NCI-H1048 (cell line): ENCODE data around the gene ZNF780B.
A peak's percentile ranks its signal among the peaks of the same experiment; 100 is the strongest.
"Not testable (repeated sequence)": the region's sequence is repeated elsewhere in the genome, so short reads cannot be mapped to it uniquely, and the experiment has no call there.

ENCODE experiments used
- DNase-seq: peaks from one replicate; lab custom pipeline; 2025; lab: John Stamatoyannopoulos, UW

ZNF780B gene

DNA sequence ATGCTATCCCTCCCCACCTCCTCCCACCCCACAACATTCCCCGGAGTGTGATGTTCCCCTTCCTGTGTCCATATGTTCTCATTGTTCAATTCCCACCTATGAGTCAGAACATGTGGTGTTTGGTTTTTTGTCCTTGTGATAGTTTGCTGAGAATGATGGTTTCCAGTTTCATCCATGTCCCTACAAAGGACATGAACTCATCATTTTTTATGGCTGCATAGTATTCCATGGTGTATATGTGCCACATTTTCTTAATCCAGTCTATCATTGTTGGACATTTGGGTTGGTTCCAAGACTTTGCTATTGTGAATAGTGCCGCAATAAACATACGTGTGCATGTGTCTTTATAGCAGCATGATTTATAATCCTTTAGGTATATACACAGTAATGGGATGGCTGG, 18.0 kb downstream of the ZNF780B start:
- not testable (repeated sequence) for DNase-seq

DNA sequence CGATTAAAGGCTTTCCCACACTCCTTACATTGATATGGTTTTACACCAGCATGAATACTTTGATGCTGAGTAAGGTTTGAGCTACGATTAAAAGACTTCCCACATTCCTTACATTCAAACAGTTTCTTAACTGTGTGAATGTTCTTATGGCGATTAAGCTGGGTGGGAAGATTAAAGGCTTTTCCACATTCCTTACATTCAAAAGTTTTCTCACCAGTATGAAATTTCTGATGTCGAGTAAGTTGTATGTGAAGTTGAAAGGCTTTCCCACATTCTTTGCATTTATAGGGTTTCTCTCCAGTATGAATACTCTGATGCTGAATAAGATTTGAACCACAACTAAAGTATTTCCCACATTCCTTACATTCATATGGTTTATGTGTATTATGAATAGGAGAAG, 20.0 kb downstream of the ZNF780B start:
- DNase-seq = no peak

DNA sequence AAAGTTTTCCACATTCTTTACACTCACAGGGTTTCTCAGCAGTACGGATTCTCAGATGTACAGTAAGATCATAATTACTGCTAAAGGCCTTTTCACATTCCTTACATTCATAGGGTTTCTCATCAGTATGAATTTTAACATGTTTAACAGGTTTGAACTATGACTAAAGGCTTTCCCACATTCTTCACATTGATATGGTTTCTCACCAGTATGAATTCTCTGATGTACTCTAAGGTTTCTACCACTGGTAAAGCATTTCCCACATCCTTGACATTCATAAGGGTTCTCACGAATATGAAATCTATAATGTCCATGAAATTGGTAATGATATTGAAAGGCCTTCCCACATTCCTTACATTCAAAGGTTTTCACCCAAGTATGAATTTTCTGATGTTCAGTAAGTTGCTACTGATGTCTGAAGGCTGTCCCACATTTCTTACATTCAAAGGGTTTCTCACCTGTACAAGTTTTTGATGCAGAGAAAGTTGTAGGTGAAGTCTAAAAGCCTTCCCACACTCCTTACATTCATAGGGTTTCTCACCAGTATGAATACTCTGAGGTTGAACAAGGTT, 22.0 kb downstream of the ZNF780B start:
- DNase-seq = no peak

DNA sequence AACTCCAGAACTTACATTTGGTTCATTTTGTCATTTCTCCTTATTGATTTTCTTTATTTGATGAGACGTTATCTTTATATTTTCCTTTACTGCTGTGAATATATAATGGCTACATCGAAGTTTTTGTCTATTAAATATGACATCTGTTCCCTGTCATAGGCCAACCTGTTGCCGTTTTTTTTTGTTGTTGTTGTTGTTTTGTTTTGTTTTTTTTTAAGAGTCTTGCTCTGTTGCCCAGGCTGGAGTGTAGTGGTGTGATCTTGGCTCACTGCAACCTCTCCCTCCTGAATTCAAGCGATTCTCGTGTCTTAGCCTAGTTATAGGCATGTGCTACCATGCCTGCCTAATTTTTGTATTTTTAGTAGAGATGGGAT, 29.4 kb downstream of the ZNF780B start:
- no peak for DNase-seq

DNA sequence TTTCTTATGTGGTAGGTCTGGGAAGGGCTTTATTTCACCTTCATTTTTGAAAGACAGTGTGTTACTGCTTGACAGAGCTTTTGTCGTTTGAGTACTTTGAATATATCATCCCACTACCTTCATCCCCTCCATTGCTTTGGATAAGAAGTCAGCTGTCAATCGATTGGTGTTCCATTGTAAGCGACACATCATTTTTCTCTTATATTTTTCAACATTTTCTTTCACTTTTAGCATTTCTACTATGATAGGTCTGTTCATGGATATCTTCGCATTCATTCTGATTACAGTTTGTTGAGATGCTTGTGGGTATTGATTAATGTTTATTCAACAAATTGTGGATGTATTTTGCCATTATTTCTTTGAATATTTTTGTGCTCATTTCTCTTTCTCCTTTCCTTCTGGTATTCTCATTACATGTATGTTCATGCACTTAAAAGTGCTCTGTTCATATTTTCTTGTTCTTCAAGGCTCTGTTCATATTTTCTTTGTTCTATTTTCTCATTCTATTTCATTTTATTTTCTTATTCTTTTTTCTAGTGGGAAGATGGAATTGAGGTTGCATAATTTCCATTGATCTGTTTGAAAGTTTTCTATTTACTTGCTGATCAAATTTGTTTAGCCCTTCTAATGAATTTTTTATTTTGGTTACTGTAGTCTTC, 30.0 kb downstream of the ZNF780B start:
- no peak for DNase-seq

DNA sequence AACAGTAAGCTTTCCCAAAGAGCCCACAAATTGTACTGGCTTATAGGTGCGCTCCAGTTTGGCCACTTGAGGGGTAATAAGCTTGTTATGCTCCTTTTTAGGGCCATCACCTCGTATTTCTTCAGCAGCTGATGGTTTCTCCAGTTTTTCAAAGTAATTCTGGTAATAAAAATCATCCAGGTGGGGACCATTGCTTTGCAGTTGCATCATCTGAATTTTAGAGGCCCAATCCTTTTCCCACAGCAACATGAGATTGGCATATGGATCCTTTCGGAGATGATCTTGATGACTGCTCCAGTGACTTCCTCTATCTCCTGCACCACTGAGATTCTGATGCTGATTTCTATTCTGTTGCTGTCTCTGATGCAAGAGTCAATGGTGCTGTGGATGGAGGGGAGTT, 32.1 kb downstream of the ZNF780B start:
- no peak for DNase-seq

DNA sequence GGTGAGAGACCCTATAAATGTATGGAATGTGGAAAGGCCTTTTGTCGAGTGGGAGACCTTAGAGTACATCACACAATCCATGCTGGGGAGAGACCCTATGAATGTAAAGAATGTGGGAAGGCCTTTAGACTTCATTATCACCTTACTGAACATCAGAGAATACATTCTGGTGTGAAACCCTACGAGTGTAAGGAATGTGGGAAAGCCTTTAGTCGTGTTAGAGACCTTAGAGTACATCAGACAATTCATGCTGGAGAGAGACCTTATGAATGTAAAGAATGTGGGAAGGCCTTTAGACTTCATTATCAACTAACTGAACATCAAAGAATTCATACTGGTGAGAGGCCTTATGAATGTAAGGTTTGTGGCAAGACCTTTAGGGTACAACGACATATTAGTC, 42.0 kb downstream of the ZNF780B start:
- no peak for DNase-seq

DNA sequence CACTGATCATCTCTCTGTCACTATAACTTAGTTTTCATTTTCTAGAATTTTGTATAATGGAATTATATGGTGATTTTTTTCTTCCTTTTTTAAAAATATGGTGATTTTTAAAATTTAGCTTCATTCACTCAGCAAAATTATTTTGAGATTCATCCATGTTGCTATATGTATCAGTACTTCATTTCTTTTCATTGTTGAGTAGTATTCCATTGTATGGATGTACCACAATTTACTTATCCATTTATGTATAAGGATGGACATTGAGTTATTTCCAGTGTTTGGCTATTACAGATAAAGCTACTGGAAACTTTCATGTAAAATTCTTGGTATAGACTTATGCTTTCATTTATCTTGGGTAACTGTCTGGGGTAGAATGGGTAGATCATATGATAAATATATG, 46.4 kb downstream of the ZNF780B start:
- DNase-seq = no peak

DNA sequence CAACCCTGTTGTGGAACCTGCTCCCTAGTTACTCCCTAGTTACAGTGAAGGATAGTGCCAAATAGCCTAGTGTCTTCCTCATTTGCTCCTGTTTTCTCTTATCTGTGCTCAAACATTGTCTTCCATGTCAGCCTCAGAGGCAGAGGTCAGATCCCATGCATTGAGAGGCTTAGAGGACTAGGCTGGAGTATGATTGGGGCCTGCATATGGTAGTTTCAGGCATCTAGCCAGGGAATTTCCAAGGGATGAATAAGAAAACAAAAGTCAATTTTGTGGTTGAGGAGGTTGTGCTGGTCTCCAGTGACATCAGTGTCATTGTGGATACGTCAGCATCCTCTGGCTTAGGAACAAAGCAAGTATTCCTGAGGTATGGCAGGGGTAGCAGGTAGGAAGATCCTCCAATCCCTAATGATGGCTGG, 49.7 kb downstream of the ZNF780B start:
- DNase-seq = no peak

DNA sequence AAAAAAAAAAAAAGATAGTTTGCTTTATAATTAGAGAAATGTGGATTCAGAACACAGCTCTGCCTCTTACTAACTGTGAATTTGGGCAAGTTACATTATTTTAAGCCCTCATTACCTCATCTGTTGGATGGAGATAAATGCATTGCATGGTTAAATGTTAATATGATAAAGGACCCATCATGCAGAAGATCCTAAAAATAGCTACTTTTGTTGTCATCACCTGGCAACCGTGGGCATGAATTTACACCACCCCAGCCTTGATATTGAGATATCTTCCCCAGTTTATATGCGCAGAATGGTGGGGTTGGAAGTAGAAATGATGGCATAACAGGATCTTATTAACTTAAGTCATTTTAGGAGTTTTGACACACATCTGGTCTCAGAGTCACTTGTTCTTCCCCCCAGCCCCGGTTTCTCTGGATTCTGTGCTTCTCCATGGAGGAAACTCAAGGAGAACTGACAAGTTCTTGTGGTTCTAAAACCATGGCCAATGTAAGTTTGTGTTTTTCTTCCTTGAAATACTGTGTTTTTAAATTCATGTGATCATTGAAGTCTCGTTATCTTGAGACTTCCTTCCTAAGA, 50.2 kb downstream of the ZNF780B start:
- no peak for DNase-seq

DNA sequence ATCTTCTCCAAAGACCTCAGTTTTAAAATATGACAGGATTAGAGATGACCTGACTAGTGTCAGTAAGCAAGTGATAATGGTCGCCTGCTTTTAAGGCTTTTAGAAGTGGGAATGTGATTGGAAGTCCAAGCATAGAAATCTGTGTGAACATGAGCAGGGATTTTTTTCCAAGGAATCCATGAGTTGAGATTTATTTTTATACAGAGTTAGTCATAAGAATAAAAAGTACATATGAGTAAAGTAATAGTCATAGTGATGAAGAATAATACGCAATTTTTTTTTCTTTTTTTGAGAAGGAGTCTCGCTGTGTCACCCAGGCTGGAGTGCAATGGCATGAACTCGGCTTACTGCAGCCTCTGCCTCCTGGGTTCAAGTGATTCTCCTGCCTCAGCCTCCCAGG, 57.5 kb downstream of the ZNF780B start:
- DNase-seq = no peak

DNA sequence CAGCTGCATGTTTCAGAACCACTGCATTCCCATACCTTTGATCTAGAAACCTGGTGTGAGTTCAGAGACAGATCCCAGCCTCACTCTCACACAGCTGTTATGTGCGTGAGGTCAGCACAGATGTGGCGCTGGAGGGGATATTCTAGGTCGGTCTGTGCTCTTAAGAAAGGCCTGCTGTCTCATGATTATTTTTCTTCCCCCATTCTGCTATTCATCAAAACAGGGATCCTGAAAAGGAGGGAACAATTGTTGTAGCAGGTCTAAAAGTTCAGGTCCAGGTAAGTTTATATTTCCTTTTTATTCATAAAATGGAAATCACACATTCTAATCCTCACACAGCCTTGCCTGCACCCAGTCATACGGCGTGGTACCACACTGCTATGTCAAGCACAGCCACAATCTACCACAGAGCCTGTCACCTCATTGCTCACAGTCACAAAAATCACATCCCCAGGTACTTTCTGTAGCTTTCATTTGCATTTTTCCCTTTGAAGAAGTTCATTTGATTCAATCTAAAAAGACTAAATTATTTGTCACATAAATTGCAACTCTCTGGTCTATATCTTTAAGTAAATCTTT, 58.3 kb downstream of the ZNF780B start:
- no peak for DNase-seq

DNA sequence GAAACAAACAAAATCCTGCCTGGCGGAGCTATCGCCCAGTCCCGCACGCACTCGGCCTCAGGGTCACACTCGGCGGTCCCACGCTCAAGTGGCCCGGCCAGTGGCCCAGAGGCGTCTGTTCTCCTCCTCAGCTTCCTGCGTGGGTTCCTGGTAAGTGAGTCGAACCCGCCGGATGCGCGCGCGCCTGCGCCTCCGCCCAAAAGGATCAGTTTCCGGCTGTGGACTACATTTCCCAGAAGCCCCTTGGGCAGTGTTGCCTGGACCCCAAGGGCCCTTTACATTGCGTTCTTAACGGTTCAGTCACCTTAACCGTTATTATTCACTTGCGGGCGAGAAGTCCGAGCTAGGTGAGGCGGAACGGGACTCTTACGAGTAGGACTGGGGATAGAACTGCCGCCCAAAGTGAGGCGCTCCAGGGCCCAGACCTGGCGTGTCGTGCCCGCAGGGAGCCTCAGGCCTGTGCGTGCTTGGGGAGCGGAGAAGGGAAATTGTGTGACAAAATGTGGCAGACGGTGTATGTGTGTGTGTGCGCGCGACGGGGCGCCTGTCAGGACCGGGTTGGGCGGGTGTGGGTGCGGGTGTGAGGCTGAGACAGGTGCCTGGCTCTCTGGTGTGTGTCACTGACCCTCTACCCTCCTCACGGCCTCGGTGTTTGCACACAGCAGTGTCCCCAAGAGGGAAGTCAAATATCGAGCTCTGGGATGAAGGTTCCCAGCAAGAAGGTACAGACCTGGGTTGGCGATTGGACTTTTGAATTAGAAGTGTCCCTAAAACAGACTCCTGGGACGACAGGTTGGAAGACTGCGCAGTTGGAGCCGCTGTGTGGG, 59.0 kb downstream of the ZNF780B start, which contains the start of gene ZNF546:
TSS of gene ZNF546 (plus strand) at position 250 of the 827 bp plus-strand sequence. CDS start 1,267 bp downstream, outside the sequence.
- peak; percentile 45 for DNase-seq

DNA sequence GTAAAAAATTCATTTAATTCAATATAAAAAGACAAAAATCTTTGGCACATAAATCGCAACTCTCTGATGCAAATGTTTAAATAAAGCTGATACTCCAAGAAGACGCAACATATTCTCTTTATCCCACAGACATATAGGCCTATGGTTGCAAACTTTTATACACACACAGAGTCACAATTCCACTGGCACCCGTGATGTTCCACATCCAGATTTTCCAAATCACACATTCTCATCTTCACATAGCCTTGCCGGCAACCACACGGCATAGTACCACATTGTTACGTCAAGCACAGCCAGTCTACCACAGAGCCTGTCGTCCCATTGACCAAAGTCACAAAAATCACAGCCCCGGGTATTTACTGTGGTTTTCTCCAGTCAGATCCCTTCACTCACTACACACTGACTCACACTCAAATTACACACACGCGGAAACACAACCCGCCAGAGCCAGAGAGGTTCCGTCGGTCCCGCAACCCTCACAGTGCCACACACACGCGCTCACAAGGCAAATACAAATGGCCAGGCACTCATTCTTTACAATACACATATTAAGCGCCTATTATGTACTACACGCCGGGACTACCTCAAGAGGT, 59.7 kb downstream of the ZNF780B start:
- DNase-seq = no peak

DNA sequence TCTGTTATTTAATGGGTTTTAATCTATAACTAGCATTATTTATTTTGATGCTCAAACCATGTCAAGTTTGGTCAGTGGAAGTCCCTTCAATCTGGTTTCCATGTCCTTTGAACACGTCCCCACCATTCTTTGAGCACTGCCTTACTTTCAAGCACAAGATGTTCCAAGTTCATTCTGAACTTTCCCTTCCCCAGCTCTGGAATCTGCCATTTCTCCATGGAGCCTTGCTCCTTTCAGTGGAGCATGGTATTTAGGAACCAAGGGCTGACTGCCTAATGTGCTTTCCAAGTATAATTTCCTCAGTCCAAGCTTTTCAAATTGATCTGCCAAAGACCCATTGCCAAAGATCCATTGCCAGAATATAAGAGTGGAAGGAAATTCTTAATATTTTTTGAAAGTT, 60.2 kb downstream of the ZNF780B start:
- no peak for DNase-seq

DNA sequence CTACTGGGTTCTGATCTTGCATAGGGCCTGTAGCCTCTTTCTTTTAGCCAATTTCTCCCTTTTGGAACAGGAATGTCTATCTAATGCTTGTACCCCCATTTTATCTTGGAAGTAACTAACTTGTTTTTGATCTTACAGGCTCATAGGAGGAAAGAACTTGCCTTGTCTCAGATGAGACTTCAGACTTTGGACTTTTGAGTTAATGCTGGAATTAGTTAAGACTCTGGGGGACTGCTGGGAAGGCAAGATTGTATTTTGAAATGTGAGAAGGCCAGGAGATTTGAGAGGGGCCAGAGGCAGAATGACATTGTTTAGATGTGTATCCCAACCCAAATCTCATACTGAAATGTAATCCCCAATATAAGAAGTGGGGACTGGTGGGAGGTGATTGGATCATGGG, 61.7 kb downstream of the ZNF780B start:
- no peak for DNase-seq

DNA sequence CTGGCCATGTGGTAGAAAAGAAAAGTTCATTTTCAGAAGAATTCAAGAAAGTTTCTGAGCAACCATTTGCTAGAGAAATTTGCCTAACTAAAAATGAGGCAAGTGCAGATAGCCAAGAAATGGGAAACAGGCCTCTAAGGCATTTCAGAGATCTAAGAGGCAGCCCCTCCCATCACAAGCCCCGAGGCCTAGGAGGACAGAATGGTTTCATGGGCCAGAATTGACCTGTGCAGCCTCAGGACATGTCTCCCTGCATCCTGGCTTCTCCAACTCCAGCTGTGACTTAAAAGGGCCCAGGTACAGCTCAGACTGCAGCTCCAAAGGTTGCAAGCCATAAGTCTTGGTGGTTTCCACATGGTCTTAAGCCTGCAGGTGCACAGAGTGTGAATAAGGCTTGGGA, 62.4 kb downstream of the ZNF780B start:
- no peak for DNase-seq

DNA sequence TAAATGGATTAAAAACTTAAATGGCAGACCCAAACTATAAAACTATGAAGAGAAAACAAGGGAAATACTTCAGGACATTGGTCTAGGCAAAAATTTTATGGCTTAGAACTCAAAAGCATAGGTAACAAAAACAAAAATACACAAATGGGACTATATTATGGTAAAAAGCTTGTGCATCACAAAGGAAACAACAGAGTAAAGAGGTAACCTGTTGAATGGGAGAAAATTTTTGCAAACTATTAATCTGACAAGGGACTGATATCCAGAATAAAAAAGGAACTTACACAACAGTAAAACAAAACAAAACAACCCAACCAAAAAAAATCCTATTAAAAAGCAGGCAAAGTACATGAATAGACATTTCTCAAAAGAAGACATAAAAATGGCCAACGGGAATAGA, 68.4 kb downstream of the ZNF780B start:
- no peak for DNase-seq

DNA sequence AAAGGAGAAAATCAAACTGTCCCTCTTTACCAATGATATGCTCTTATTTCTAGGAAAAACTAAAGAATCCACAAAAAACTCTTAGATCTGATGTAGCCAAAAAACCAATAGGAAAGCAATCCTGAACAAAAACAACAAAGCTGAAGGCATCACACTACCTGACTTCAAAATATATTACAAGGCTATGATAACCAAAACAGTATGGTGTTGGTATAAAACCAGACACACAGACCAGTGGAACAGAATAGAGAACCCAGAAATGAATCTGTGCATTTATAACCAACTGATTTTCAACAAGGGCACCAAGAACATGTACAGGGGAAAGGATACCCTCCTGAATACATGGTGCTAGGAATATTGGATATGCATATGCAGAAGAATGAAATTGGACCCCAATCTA, 68.9 kb downstream of the ZNF780B start:
- DNase-seq = no peak

DNA sequence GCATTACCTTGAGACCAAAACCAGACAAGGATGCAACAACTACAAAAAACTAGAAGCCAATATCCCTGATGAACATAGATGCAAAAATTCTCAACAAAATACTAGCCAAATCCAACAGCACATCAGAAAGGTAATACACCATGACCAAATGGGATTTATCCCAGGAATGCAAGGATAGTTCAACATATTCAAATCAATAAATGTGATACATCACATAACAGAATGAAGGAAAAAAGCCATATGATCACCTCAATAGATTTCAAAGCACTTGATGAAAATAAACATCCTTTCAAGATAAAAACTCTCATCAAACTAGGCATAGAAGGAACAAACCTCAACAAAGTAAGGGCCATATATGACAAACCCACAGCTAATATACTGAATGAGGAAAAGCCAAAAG, 69.4 kb downstream of the ZNF780B start:
- DNase-seq = no peak

DNA sequence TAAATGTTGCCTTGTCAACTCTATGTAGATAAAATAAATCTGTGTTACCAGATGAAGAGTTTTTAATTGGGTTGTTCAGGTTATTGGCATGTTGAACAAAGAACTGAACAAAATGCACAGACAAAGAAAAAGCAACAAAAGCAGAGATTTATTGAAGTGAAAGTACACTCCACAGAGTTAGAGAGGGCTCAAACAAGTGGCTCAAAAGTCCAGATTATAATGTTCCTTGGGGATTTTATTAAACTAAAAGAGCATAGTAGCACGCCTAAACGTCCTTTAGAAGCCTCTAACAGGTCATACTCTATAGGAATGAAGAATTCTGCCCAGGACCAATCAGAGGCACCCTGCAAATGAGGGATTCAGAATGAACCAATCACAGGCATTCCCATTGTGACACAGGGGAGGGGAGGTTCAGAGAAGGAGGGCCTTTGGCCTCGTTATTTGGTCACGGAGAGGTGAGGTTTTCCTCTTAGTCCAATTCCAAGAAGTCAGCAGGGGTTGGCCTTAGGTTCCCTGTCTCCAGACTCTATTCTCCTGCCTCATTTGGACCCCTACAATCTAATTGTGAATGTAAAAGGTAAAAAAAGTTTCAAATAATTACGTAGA, 72.2 kb downstream of the ZNF780B start:
- DNase-seq = no peak

DNA sequence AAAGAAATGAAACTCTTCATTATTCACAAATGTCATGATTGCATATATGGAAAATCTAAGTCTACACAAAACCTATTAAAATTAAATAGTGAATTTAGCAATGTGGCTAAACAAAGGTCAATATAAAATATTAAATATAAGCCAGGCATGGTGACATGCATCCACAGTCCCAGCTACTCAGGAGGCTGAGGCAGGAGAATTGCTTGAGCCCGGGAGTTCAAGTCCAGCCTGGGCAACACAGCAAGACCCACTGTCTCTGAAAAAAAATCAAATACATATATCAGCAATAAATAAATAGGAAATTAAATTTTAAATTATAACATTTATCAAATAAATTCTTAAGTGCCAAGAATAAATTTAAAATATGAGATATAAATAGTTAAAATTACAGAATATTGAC, 73.1 kb downstream of the ZNF780B start:
- no peak for DNase-seq
